Left ventricle myocardium inferior (tissue), 1 donor: ENCODE measurements around the gene IKBIP. TPM values are rescaled to one million over a fixed set of nuclear protein-coding genes. Genes with fewer than 3 reads are reported as not detected.

Experiments used
- DNase-seq: peaks from one replicate; pipeline ENCODE4 v3.0.0-alpha.2; 2020
- H3K27ac ChIP-seq: fragments of 200-600 bp; replicated peaks from 2 replicates; pipeline ENCODE4 v1.8.0; 2021
- H3K27me3 ChIP-seq: fragments of 200-600 bp; 2 replicates; pipeline ENCODE4 v1.8.0; 2021; ENCODE audit warnings: low read depth
- H3K36me3 ChIP-seq: fragments of 200-600 bp; 2 replicates; pipeline ENCODE4 v1.8.0; 2021
- H3K4me1 ChIP-seq: fragments of 200-600 bp; 2 replicates; pipeline ENCODE4 v1.8.0; 2021
- H3K4me3 ChIP-seq: fragments of 200-600 bp; 2 replicates; pipeline ENCODE4 v1.8.0; 2021; ENCODE audit warnings: mild to moderate bottlenecking, moderate library complexity
- H3K9me3 ChIP-seq: fragments of 200-600 bp; replicated peaks from 2 replicates; pipeline ENCODE4 v1.8.0; 2021
- CTCF ChIP-seq: fragments of 200-600 bp; IDR thresholded peaks from 2 replicates; pipeline ENCODE4 v1.8.0; 2021; ENCODE audit warnings: antibody characterized with exemption, mild to moderate bottlenecking, borderline replicate concordance
- intact Hi-C: fragments of 100-400 bp; cut with micrococcal nuclease; formaldehyde crosslinking; loops from one replicate; pipeline ENCODE4 v1.11.0; 2022
- total RNA-seq: library from RNA; stranded (reverse); fragmentation: NEBNext Ultra II Directional; extraction: Animal tissue kit (Norgen Biotek cat#: 25700); gene quantifications from one replicate; pipeline ENCODE4 v1.2.1, GENCODE V29; 2021
- donor health status: DM: no; HTN: yes; CAD: no; lungs with severe emphysema.

The IKBIP gene
- total RNA-seq, 1 donor from 2014 or later = 4.4 TPM

GRCh38 chr12:98678946-98679610 lies 34.5 kb upstream of the IKBIP start:
- intact Hi-C loops = no loop called here
- Histone ChIP-seq H3K27me3 (no peaks in the 10 kb centered on the region), H3K4me3 (no peak overlapping the region), H3K9me3 (no peaks in the 10 kb centered on the region), H3K36me3 (peaks cover 77% of the 10 kb centered on the region), H3K27ac (no peak overlapping the region), H3K4me1 (no peaks in the 10 kb centered on the region)
- no peak for DNase-seq
- no peak for TF ChIP-seq CTCF

GRCh38 chr12:98678236-98678945 lies 33.8 kb upstream of the IKBIP start:
- Histone ChIP-seq H3K9me3 (no peaks in the 10 kb centered on the region), H3K4me1 (no peaks in the 10 kb centered on the region), H3K36me3 (peaks cover 74% of the 10 kb centered on the region), H3K27me3 (no peaks in the 10 kb centered on the region), H3K27ac (no peak overlapping the region), H3K4me3 (no peak overlapping the region)
- TF ChIP-seq CTCF = no peak
- intact Hi-C loops = no loop called here
- DNase-seq = no peak

- Histone ChIP-seq H3K27me3 (no peaks in the 10 kb centered on the region), H3K27ac (no peak overlapping the region), H3K4me1 (peaks cover 5% of the 10 kb centered on the region), H3K4me3 (no peak overlapping the region), H3K36me3 (peaks cover 64% of the 10 kb centered on the region), H3K9me3 (no peaks in the 10 kb centered on the region)
- no peak for TF ChIP-seq CTCF
- intact Hi-C loops = no loop called here
- no peak for DNase-seq
Observed at GRCh38 chr12:98674841-98675240, 30.3 kb upstream of the IKBIP start.

GRCh38 chr12:98671459-98671858 lies 26.9 kb upstream of the IKBIP start:
- no peak for DNase-seq
- no peak overlapping the region for H3K4me3 ChIP-seq
- intact Hi-C loops = no loop called here
- no peaks in the 10 kb centered on the region for H3K9me3 ChIP-seq
- peaks cover 63% of the 10 kb centered on the region for H3K36me3 ChIP-seq
- no peaks in the 10 kb centered on the region for H3K27me3 ChIP-seq
- H3K4me1 ChIP-seq = peaks cover 5% of the 10 kb centered on the region
- H3K27ac ChIP-seq = no peak overlapping the region
- TF ChIP-seq CTCF = no peak

- H3K36me3 ChIP-seq = peaks cover 73% of the 10 kb centered on the region
- no peak overlapping the region for H3K27ac ChIP-seq
- no peak for DNase-seq
- no peaks in the 10 kb centered on the region for H3K27me3 ChIP-seq
- no peak overlapping the region for H3K4me3 ChIP-seq
- TF ChIP-seq CTCF = no peak
- H3K4me1 ChIP-seq = peaks cover 5% of the 10 kb centered on the region
- intact Hi-C loops = no loop called here
- no peaks in the 10 kb centered on the region for H3K9me3 ChIP-seq
Observed at GRCh38 chr12:98669751-98670150, 25.2 kb upstream of the IKBIP start.
